ENCODE data around the gene CNPY3.
"Not testable (repeated sequence)": the region's sequence is repeated elsewhere in the genome, so short reads cannot be mapped to it uniquely, and the experiment has no call there.

CNPY3 gene

GRCh38 chr6:42890311-42891198 is 38.7 kb upstream of the CNPY3 start:
- peak overlapping the region; percentile 84 for H3K9ac ChIP-seq (ENCODE audit: low read length)

GRCh38 chr6:42891199-42891722 is 38.0 kb upstream of the CNPY3 start:
- peak overlapping the region; percentile 84 for H3K9ac ChIP-seq (ENCODE audit: low read length)

More at GRCh38 chr6:42890311-42891198, 38.7 kb upstream of the CNPY3 start:
- Histone ChIP-seq H3K36me3 (ENCODE audit: insufficient read depth, low read length) (peaks cover 21% of the 10 kb centered on the region), H3F3A (ENCODE audit: insufficient read depth, low read length) (peaks cover 6% of the 10 kb centered on the region; the same call in 1 of the 2 replicates), H3K4me1 (ENCODE audit: insufficient read depth, low read length, severe bottlenecking) (peaks cover 48% of the 10 kb centered on the region), H3K79me2 (ENCODE audit: insufficient read depth, low read length) (no peaks in the 10 kb centered on the region), H3K9me2 (ENCODE audit: low read depth, low read length) (no peaks in the 10 kb centered on the region), H3K27me3 (ENCODE audit: insufficient read depth, low read length) (no peaks in the 10 kb centered on the region), H3K4me2 (ENCODE audit: low read length) (peak overlapping the region; percentile 92), H3K4me3 (ENCODE audit: low read depth, low read length, poor library complexity, severe bottlenecking) (peak overlapping the region; percentile 77), H2AFZ (ENCODE audit: low read length) (peak overlapping the region; percentile 29; the same call in 1 of the 2 replicates), H3K27ac (ENCODE audit: low read depth, low read length, poor library complexity, severe bottlenecking) (peak overlapping the region; percentile 75), H3K9me3 (ENCODE audit: low read length) (no peaks in the 10 kb centered on the region), H4K20me1 (ENCODE audit: insufficient read depth, low read length) (no peaks in the 10 kb centered on the region)
- TF ChIP-seq CTCF (IDR thresholded peaks at IDR 0.05; ENCODE audit: low read length), result no peak

GRCh38 chr6:42894041-42894828 is 35.0 kb upstream of the CNPY3 start:
- peaks cover 45% of the 10 kb centered on the region for H3K4me1 ChIP-seq (ENCODE audit: insufficient read depth, low read length, severe bottlenecking)
- not testable (repeated sequence) for H3K27me3 ChIP-seq (ENCODE audit: insufficient read depth, low read length); H3F3A ChIP-seq (ENCODE audit: insufficient read depth, low read length); H4K20me1 ChIP-seq (ENCODE audit: insufficient read depth, low read length); H2AFZ ChIP-seq (ENCODE audit: low read length); H3K4me3 ChIP-seq (ENCODE audit: low read depth, low read length, poor library complexity, severe bottlenecking); H3K9me2 ChIP-seq (ENCODE audit: low read depth, low read length); H3K9me3 ChIP-seq (ENCODE audit: low read length); H3K79me2 ChIP-seq (ENCODE audit: insufficient read depth, low read length); H3K36me3 ChIP-seq (ENCODE audit: insufficient read depth, low read length)
- H3K9ac ChIP-seq (ENCODE audit: low read length), result peak overlapping the region; percentile 5; the same call in 1 of the 2 replicates
- peak overlapping the region; percentile 81 for H3K27ac ChIP-seq (ENCODE audit: low read depth, low read length, poor library complexity, severe bottlenecking)
- peak overlapping the region; percentile 18; the same call in 1 of the 2 replicates for H3K4me2 ChIP-seq (ENCODE audit: low read length)

More at GRCh38 chr6:42891199-42891722, 38.0 kb upstream of the CNPY3 start:
- Histone ChIP-seq H3K4me2 (ENCODE audit: low read length) (peak overlapping the region; percentile 92), H4K20me1 (ENCODE audit: insufficient read depth, low read length) (no peaks in the 10 kb centered on the region), H2AFZ (ENCODE audit: low read length) (peak overlapping the region; percentile 29; the same call in 1 of the 2 replicates), H3K4me1 (ENCODE audit: insufficient read depth, low read length, severe bottlenecking) (peaks cover 48% of the 10 kb centered on the region), H3K27me3 (ENCODE audit: insufficient read depth, low read length) (no peaks in the 10 kb centered on the region), H3K4me3 (ENCODE audit: low read depth, low read length, poor library complexity, severe bottlenecking) (peak overlapping the region; percentile 77), H3K36me3 (ENCODE audit: insufficient read depth, low read length) (peaks cover 14% of the 10 kb centered on the region; the same call in 1 of the 2 replicates), H3K9me2 (ENCODE audit: low read depth, low read length) (no peaks in the 10 kb centered on the region), H3K79me2 (ENCODE audit: insufficient read depth, low read length) (no peaks in the 10 kb centered on the region), H3K27ac (ENCODE audit: low read depth, low read length, poor library complexity, severe bottlenecking) (peak overlapping the region; percentile 75), H3F3A (ENCODE audit: insufficient read depth, low read length) (peaks cover 6% of the 10 kb centered on the region; the same call in 1 of the 2 replicates), H3K9me3 (ENCODE audit: low read length) (no peaks in the 10 kb centered on the region)
- TF ChIP-seq EZH2 (IDR thresholded peaks at IDR 0.05; ENCODE audit: borderline replicate concordance, low read length) (no peak), CTCF (IDR thresholded peaks at IDR 0.05; ENCODE audit: low read length) (no peak)
